Measurements from ENCODE around the gene SLC46A3. TPM values are rescaled to one million over a fixed set of nuclear protein-coding genes. Genes with fewer than 3 reads are reported as not detected.

Gene SLC46A3
- total and polyA plus RNA-seq, 2 donors (not counting 1 experiment from before 2014, with no cell fraction given) = 13.1 to 19.0 TPM

- ChIA-PET CTCF (no interaction called here), POLR2A (no interaction called here)
- H3K4me2 ChIP-seq (replicated peaks; ENCODE audit: low read depth, low read length, poor library complexity, severe bottlenecking) = no peak overlapping the region
- Mint-ChIP-seq H3K27ac (no peak overlapping the region), H3K4me1 (no peaks in the 10 kb centered on the region), H3K9me3 (ENCODE audit: insufficient read depth) (no peaks in the 10 kb centered on the region), H3K4me3 (no peak overlapping the region), H3K27me3 (no peaks in the 10 kb centered on the region)
- no peaks in the 10 kb centered on the region for H3K9me3 ChIP-seq (ENCODE audit: control extremely low read depth in 1 of 3, control insufficient read depth in 2 of 3, insufficient read depth in 1 of 3, low read length in 2 of 3)
- ATAC-seq (ENCODE audit: low read depth) = no peak
- intact Hi-C loops (cut with micrococcal nuclease) = no loop called here
- H3K9ac ChIP-seq (ENCODE audit: low read length) = no peak overlapping the region
- H3K79me2 ChIP-seq (ENCODE audit: control insufficient read depth, insufficient read depth, low read length) = no peaks in the 10 kb centered on the region
- no peaks in the 10 kb centered on the region for H3K36me3 ChIP-seq (replicated peaks in 1 of 2; ENCODE audit: control extremely low read depth in 1 of 2, control insufficient read depth in 1 of 2, extremely low read depth in 1 of 2, insufficient read depth in 2 of 2, low read length in 1 of 2)
- no peak overlapping the region for H3K4me3 ChIP-seq (ENCODE audit: control extremely low read depth in 1 of 5, extremely low read depth in 1 of 5, insufficient read depth in 1 of 5, low read depth in 2 of 5, low read length in 4 of 5)
- no peak overlapping the region for H2AFZ ChIP-seq (ENCODE audit: insufficient read depth, low read depth, low read length, poor library complexity, severe bottlenecking)
- no peaks in the 10 kb centered on the region for H3K27me3 ChIP-seq (replicated peaks in 1 of 4; ENCODE audit: control extremely low read depth in 1 of 4, control insufficient read depth in 3 of 4, insufficient read depth in 4 of 4, low read length in 3 of 4)
- WGBS (ENCODE audit: insufficient coverage) = 38% methylated on average over 1 of the region's 1 CpG
- H3K27ac ChIP-seq (ENCODE audit: low read length in 2 of 2) = no peak overlapping the region
- no peak for DNase-seq
- TF ChIP-seq EZH2 (IDR thresholded peaks at IDR 0.05; ENCODE audit: borderline replicate concordance, insufficient read depth, low read depth, low read length, poor library complexity, severe bottlenecking) (no peak), CTCF (IDR thresholded peaks at IDR 0.05) (no peak)
- no peaks in the 10 kb centered on the region for H3K4me1 ChIP-seq (ENCODE audit: control insufficient read depth in 2 of 2, insufficient read depth in 2 of 2, low read length in 2 of 2)
- H4K20me1 ChIP-seq (ENCODE audit: control insufficient read depth, insufficient read depth, low read length, poor library complexity, severe bottlenecking) = no peaks in the 10 kb centered on the region
These were observed 22.3 kb upstream of the SLC46A3 start for GRCh38 chr13:28741084-28741491.

- no peak overlapping the region for H3K4me3 Mint-ChIP-seq
- 100% methylated on average over 1 of the region's 3 CpGs for WGBS (ENCODE audit: insufficient coverage)
These were observed 20.6 kb upstream of the SLC46A3 start for GRCh38 chr13:28739376-28739775.

More at GRCh38 chr13:28739376-28739775, 20.6 kb upstream of the SLC46A3 start:
- Histone ChIP-seq H4K20me1 (ENCODE audit: control insufficient read depth, insufficient read depth, low read length, poor library complexity, severe bottlenecking) (no peaks in the 10 kb centered on the region), H3K79me2 (ENCODE audit: control insufficient read depth, insufficient read depth, low read length) (no peaks in the 10 kb centered on the region), H3K4me2 (replicated peaks; ENCODE audit: low read depth, low read length, poor library complexity, severe bottlenecking) (no peak overlapping the region), H3K4me1 (ENCODE audit: control insufficient read depth in 2 of 2, insufficient read depth in 2 of 2, low read length in 2 of 2) (no peaks in the 10 kb centered on the region), H3K27me3 (replicated peaks in 1 of 4; ENCODE audit: control extremely low read depth in 1 of 4, control insufficient read depth in 3 of 4, insufficient read depth in 4 of 4, low read length in 3 of 4) (no peaks in the 10 kb centered on the region), H3K36me3 (replicated peaks in 1 of 2; ENCODE audit: control extremely low read depth in 1 of 2, control insufficient read depth in 1 of 2, extremely low read depth in 1 of 2, insufficient read depth in 2 of 2, low read length in 1 of 2) (no peaks in the 10 kb centered on the region), H3K4me3 (ENCODE audit: control extremely low read depth in 1 of 5, extremely low read depth in 1 of 5, insufficient read depth in 1 of 5, low read depth in 2 of 5, low read length in 4 of 5) (no peak overlapping the region), H2AFZ (ENCODE audit: insufficient read depth, low read depth, low read length, poor library complexity, severe bottlenecking) (no peak overlapping the region), H3K9ac (ENCODE audit: low read length) (no peak overlapping the region), H3K9me3 (ENCODE audit: control extremely low read depth in 1 of 3, control insufficient read depth in 2 of 3, insufficient read depth in 1 of 3, low read length in 2 of 3) (no peaks in the 10 kb centered on the region), H3K27ac (ENCODE audit: low read length in 2 of 2) (no peak overlapping the region)
- Mint-ChIP-seq H3K27ac (no peak overlapping the region), H3K4me1 (no peaks in the 10 kb centered on the region), H3K27me3 (no peaks in the 10 kb centered on the region), H3K9me3 (ENCODE audit: insufficient read depth) (no peaks in the 10 kb centered on the region)
- ChIA-PET CTCF (interaction anchor here (0.7 kb wide), 1 partner anchor 1059 kb away, joined by 4 read pairs; no protein-coding TSS in a partner anchor), POLR2A (no interaction called here)
- intact Hi-C loops (cut with micrococcal nuclease) = no loop called here
- ATAC-seq (ENCODE audit: low read depth) = no peak
- DNase-seq = no peak
- TF ChIP-seq CTCF (IDR thresholded peaks at IDR 0.05) = no peak
- TF ChIP-seq EZH2 (IDR thresholded peaks at IDR 0.05; ENCODE audit: borderline replicate concordance, insufficient read depth, low read depth, low read length, poor library complexity, severe bottlenecking) = no peak
